Fibroblast of mammary gland (primary cell): ENCODE data around the gene IER3.

Experiments
- DNase-seq: peaks from one replicate; pipeline ENCODE4 v3.0.0-alpha.2; 2010; ENCODE audit warnings: low read depth
- H3K4me3 ChIP-seq: 2 replicates; pipeline ENCODE4 v1.5.1; 2011; ENCODE audit warnings: low read depth, mild to moderate bottlenecking, low read length, moderate library complexity; ENCODE audit not compliant: control insufficient read depth
- CTCF ChIP-seq: conservative IDR thresholded peaks from 2 replicates; pipeline ENCODE4 v1.5.1; 2011; ENCODE audit warnings: low read depth, low read length, inconsistent platforms; ENCODE audit not compliant: control insufficient read depth, insufficient read depth

The IER3 gene

GRCh38 chr6:30777155-30777485 lies 32.8 kb upstream of the IER3 start:
- no peak for TF ChIP-seq CTCF
- DNase-seq: no peak
- H3K4me3 ChIP-seq: no peak overlapping the region

- no peak for DNase-seq
- H3K4me3 ChIP-seq: no peak overlapping the region
- no peak for TF ChIP-seq CTCF
Observed at GRCh38 chr6:30776390-30777154, 32.2 kb upstream of the IER3 start.

- no peak overlapping the region for H3K4me3 ChIP-seq
- DNase-seq: peak; percentile 30
- no peak for TF ChIP-seq CTCF
Observed at GRCh38 chr6:30775104-30775503, 30.8 kb upstream of the IER3 start.

GRCh38 chr6:30774701-30775100 lies 30.4 kb upstream of the IER3 start:
- TF ChIP-seq CTCF: no peak
- H3K4me3 ChIP-seq: no peak overlapping the region
- no peak for DNase-seq

GRCh38 chr6:30770592-30770991 lies 26.2 kb upstream of the IER3 start:
- DNase-seq: no peak
- H3K4me3 ChIP-seq: no peak overlapping the region
- TF ChIP-seq CTCF: no peak

- DNase-seq: peak; percentile 67
- no peak overlapping the region for H3K4me3 ChIP-seq
- TF ChIP-seq CTCF: no peak
Observed at GRCh38 chr6:30769853-30770524, 25.6 kb upstream of the IER3 start.
